GM21367 (cell line): Measurements from ENCODE around the gene RHCE.
"Not testable (repeated sequence)": the region's sequence is repeated elsewhere in the genome, so short reads cannot be mapped to it uniquely, and the experiment has no call there.

Source experiments
- ATAC-seq: cut with Tn5 transposase; IDR thresholded peaks from one replicate; pipeline ENCODE4 v1.9.1; 2021; ENCODE audit not compliant: unreplicated experiment

Gene RHCE

DNA sequence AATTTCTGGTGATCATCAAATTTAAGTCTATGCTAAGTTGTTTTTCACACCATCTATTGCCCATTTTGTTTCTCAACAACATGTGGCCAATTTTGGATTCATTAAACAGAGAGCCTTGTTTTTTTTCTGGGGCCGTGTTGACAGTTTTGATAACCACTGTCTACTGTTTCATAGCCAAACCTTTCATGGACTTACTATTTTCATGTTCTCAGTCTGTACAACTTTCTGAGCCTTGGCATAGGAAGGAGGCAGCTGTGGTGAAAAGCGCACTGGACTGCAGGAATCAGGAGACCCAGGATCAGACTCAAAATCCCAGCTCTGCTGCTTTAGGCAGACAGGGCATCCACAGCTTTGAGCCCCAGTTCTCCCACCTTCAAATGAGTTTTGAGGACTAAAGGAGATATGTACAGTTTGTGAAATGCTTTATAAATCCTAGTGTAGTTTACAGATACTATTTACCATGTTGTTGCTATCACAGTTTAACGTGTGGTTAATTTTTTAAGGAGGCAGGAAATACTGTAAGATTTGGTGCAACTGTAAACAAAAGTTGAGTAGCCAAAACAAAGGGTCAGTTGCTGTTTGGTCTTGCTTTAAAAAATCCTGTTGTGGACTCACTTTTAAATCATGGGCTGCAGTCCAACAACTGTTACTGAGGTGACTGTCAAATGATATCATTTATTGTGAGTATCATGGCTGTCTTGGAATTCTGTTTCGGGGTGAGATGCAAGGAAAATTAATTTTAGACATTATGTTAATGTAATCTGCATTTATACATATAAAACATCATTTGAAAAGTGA, 13.0 kb upstream of the RHCE start:
- ATAC-seq, result no peak

DNA sequence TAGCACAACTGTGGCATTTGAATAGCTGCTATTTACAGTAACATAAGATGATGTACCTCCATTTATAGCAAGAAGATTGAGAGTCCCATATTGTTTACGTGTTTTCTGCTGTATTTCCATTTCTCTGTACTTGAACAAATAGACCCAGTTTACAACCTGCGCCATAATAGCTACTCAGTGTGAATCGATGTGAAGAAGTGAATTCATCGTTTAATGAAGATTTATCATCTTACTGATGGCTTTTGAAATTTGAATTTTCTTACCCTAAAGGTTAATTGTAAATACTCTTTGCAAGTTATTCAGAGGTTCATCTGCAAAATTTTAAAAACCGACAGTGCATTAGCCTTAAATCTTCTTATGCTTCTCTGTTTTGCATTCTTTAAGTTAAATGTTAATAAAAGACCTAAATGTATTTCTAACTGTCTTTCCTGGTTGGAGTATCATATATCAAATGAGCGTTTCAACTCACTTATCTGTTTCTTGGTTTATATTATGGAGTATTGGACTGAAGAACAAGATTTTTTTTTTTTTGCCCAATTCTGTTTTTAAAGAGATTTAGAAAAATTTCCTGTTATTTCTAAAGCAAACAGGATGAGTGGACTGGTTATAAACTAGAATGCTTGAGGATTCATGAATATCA, 12.2 kb upstream of the RHCE start:
- ATAC-seq, result no peak

DNA sequence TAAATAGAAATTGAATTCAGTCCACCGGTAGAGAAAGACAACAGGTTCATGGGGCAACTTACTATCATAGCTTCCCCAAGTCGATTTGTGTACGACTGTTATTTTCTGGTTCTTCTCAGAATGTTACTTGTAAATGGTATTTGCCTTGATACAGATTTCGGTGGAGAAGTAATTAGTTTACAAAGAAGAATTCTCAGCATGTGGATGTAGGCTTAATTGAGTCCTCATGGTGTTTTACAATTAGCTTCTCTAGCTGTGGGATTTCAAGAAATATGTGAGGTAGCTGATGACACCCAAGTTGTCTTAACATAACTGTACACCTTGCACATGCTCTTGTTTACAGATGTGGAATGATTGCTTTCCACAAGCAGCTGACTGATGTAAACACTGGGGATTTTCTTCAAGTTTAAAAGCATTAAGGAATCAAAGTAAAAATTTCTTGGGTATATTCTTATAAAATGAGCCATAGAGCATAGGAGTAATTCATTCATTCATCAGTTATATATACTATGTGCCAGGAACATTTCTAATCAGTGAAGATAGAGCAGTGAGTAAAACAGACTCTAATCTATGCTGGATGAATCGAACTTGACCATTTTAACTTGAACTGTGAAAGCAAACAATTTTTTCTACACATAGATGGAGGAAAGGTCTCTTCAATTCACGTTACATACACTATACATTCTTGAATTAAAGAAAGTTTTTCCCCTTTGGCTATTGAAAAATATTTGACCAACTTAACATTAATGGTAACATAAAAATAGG, 11.5 kb upstream of the RHCE start:
- ATAC-seq, result no peak

DNA sequence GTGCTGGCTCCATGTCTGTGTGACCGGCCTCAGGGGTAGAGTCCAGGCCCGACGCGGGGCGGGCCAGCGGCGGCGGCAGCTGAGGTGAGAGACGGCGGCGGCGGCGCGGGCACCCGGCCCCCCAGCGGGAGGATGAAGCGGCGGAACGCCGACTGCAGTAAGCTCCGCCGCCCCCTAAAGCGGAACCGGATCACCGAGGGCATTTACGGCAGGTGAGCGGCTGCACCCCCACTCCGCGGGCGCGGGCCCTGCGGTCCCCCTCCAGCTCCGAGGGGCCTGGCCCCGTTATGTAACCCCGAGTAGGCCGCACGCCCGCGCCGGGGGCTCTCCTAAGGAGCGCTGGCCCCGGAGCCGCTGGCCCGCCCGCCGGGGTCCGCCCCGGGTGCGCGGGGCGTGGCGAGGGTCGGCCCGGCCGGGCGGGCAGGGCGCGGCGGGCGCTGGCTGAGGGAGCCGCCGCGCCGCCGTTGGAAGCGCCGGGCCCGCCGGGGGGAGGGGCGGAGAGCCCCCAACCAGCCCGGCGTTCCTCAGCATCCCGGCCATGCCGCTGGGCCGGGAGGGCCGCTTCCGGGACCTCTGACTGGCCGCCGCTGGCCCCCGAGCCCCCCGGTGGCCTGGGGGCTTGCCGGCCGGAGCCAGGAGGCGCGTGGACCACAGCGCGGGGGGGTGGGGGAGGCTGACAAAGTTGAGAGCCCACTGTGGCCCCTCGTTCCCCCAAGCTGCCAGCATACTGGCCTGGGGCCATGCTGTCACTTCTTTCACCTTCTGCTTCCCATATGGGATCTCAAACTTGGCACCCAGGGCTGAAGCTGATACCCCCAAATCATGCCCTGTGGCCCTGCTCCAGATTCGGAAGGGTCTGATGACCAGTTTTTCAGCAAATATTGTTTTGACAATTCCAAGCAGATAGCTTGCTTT, 10.6 kb upstream of the RHCE start:
- ATAC-seq, result peak; percentile 21

DNA sequence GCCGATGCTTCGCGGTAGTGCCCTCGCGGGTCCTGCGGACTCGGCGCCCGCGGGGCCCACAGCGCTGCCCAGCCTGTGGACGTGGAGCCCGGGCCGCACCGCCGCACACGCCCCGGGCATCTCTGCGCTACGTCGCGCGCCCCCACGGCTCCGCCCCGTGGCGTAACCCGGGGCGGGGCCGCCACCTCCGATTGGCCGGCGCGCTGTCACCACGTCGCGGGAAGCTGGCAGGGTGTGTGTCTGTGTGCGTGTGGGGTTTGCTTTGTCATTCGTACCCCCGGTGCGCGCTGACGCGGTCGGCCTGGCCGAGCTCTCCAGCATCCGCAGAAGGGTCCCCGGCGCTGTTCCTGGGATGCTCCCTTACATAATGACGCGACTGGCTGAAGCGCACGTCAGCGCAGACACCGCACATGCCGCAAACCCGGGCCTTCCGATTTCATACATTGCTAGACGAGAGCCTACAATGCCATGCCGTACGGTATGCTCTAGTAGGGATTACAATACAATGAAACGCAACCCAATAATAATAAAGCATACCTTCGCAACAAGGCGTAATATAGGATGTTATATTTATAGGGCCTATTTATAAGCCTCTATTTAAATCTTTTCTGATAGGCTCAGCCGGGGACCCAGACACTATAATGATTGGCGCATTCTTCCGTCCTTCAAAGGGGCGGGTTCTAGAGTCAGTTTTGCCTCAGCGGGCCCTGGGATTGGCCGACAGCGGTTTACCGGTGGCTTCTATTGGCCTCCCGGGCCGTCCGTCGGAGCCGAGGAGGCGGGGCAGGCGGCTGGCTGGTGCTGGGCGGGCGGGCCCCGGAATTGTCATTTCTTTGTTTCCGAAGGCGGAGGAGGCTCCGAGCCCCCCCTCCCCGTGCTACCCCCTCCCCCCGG, 9.7 kb upstream of the RHCE start, which contains the start of gene MACO1:
TSS of gene MACO1 (plus strand) at position 825 of the 894 bp plus-strand sequence. CDS start 202 bp downstream, outside the sequence.
- ATAC-seq, result peak; percentile 79

DNA sequence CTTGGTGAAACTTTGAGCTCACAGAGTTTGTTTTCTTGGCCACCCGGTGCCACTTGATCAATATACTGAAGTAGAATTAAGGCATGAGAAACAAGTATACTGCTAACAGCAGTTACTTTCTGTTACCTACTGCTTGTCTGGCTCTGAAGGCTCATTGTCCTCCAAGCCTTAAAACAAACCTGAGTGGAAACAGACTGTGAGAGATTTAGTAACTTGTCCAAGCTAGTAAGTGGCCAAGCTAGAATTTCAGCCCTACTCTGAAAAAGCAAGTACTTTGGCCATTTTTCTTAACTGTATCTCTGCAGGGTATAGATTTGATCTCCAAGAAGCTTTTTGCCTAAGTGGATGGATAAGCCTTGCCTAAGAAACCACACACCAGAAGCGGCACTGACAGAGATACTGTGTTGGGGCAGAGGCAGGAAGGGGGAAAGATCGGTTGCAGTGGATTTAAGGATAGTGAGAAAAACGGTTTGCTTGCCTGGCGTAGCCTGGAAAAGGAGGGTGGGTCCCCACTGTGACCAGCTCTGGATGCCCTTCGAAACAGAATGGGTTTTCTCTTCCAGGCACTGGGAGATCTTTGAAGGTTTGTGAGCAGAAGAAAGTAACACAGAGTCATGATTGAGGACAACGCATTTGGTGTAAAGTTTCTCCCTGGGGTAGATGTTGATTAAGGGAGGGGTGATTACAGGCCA, 8.0 kb upstream of the RHCE start:
- ATAC-seq, result no peak

DNA sequence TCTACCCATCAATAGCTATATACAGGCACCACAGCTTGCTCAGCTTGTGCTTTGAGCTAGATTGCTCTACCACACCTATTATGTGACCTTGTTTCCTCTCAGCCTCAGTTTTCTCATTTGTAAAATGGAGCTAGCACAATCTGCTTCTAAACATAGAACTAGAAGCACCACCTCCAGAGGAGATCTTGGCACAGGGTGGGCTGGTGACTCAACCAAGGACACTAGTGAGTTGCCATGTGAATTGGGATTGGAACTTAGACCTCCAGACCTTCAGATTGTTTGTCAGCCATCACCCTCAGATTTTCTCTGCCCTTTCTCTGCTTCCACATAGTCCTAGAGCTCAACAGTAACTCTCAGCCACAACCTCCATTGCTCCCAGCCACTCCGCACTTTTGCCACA, 7.1 kb upstream of the RHCE start:
- no peak for ATAC-seq

DNA sequence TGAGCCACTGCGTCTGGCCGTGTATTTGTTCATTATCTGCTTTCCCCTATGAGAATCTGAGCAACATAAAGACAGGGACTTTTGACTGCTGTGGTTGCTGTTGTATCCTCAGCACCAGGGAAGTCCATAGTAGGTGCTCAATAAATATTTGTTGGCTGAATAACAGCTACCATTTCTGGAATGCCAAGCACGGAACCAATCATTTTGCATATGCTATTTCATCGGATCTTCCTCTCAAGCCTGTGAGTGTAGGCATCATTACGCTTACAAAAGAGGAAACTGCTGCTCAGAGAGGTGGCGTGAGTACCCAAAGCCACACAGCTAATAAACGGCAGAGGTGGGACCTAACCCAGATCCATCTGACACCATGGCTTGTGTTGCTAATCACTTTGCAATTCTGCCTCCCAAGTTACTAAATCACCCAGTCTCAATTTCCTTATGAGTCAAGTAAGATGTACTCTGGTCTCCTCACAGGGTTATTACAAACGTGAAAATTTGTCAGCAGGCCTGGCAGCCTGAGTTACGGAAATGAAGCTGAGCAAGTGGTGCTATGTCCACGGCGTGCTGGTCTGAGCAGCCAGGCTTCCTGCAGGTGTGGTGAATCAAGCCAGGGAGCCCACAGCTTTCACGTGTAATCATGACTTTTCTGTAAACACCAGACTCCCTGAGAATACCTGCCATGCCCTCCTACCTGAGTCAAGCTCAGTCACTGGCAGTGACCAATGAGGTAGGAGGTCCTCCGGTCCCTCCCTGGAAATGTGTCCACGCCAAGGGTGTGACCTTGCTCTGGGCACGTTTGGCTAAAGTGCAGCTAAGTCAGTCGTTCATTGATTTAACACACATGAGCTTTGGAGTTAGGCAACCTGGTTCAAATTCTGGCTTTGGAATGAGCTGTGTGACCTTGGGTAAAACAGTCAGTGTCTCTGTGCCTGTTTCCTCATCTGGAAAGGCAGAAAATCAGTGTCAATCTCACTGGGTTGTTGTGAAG, 4.8 kb upstream of the RHCE start:
- ATAC-seq, result no peak

DNA sequence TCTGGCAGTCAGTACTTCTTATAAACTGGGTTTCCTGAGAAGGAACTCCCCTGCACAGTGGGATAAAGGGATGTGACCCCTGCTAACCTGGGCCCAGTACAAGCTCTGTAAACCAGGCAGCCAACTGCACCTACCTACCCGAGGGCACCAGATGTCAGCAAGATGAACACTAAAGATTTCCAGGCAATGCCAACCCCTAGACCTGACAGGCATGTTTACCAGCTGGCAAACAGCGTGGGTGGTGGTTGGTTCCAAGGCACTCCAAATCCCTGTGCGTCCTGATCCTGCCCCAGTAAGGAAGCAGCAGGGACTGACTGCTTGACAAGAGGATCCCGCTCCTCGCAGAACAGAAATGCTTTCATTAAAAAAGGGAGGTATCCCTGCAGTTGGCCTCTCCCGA, 2.6 kb upstream of the RHCE start:
- not testable (repeated sequence) for ATAC-seq

DNA sequence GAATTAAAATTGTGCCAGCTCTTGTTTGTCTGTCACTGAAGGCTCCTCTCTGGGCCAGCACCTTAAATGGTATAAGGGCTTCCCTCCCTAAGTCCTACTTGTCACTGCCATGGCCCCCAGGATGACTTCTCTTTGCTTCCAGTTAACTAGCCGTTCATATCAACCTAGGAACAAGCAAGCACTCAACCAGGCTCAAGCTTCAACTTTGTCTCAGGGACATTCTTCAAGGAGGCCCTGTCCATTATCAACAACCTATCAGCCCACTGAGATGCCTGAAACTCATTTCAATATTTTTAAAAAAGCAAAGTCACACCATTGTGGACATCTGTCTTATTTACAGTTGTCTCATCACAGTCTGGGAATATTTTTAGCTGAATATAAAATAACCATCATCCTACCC, 1.3 kb downstream of the RHCE start:
- ATAC-seq, result not testable (repeated sequence)

DNA sequence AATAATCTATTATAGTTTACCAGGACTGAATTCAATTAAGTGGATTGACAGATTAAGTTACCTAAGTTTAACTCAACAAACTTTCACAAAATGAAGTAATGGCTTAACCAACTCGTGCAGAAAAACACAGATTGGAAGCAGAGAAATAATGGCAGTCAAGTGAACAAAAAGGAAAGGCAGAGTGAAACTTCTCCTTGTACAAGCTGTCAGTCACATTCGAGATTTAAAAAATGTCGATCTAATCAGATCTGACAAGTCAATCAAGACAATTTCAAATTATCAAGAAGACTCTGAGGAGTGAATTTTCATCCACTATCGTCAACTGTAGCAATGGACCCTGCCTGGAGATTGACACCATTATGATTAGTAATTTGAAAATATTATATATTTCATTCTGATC, 3.3 kb downstream of the RHCE start:
- not testable (repeated sequence) for ATAC-seq

DNA sequence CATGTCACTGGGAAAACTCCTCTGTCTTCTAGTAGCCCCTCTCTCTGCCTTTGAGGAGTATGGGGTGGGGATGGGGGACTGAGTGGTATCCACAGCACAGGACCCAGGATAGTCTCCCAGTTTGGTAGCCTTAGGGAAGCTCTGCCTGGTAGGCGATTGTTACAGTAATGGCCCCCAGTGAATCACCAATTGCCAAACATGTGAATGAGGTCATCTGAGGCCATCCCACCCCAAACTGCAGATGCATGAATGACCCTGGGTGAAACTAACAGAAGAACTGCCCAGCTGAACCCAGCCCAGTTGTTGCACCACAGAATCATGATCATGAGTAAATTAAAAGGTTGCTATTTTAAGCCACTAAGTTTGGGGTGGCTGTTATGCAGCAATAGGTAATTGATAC, 6.0 kb downstream of the RHCE start:
- not testable (repeated sequence) for ATAC-seq

DNA sequence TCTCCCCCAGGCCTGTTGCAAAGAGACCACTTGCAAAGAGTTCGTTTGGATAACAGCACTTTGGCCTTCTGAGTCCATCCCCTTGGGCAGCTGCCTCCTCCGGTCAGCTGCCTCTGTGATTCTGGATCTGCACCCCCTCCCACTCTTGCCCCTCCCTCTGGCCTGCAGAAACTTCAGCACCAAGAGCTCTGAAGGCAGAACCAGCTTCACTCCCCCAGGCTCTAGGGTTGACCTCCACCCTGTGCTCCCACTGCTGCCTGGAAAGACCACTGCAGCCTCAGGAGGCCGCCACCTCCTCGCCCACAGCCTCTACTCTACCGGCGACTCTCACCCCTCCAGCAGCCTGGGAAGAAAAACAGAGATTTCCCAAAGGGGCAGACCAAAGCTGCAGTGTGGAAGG, 6.5 kb downstream of the RHCE start:
- not testable (repeated sequence) for ATAC-seq

DNA sequence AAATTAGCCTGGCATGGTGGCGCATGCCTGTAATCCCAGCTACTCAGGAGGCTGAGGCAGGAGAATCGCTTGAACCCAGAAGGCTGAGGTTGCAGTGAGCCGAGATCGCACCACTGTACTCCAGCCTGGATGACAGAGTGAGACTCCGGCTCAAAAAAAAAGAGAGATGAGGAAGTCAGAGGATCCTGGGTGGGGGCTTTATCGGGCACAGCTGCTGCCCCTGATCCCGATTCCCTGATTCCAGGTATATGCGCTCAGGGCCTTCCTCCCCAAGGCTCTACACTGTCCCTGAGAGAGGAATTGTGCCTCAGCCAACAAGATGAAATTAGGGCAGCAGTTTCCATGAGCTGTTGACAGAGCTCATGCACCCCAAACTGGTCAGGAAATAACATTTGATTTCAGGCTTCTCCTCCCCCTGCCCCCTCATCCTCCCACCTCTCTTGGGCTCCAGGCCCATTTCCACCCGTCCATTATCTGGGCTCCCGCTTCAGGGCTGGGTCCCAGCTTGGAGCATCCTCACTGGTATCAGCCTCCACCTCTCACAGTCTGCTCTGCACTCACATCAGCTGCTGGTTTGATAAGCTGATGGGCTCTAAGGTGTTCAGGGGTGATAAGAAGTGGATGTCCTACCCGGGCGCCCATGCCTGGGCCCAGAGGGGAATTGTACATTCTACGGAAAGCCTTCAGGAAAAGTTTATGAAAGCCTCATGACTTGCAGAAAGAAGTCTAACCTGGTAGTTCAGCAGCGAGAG, 7.6 kb downstream of the RHCE start:
- not testable (repeated sequence) for ATAC-seq

DNA sequence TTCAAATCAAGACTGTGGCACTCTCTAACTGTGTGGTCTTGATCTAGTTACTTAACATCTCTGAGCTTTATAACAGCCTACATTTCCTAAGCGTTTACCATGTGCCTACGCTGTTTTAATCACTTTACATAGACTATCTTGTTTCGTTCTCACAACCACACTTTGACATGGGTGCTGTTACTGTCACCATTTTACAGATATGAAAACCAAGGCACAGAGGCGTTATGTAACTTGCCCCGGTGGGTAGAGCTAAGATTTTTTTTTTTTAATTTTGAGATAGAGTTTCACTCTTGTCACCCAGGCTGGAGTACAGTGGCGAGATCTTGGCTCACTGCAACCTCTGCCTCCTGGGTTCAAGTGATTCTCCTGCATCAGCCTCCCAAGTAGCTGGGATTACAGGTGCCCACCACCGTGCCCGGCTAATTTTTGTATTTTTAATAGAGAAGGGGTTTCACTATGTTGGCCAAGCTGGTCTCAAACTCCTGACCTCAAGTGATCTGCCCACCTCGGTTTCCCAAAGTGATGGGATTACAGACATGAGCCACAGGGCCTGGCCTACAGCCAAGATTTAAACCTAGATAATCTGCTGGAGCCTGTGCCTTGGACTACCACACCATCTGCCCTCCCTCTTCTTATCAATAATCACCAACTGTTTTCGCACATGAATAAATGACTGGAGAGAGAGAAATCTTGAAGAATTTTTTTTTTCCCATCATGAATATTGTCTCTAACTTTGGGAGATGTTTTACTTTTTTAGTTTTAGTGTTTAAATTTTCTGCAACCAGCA, 10.8 kb downstream of the RHCE start:
- ATAC-seq, result not testable (repeated sequence)

DNA sequence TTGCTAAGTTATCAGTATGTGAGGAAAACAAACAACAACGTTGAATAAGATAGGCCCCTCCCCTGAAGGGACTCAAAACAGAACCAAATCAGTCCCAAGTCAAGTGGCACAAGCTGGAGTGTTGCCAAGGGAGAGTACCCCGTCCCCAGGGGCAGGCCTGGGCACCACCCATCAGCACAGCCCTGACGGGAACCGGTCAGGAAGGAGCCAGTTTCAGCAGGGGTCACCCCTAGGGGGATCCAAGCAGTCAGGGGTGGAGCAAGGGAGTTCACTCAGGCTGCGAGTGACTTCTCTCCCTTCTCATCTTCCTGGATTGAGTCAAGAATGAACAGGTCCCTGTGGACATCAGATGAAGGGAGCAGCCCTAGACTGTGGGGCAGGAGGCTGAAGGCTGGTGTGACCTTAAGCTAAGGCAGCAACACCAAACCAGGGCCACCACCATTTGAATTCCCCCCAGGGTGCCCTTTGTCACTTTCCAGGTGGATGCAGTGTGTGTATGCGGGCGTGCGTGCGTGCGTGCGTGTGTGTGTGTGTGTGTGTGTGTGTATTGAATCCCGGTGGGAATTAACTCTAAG, 14.8 kb downstream of the RHCE start:
- ATAC-seq, result not testable (repeated sequence)
